ENCODE measurements around the gene TMEM126A. TPM values are rescaled to one million over a fixed set of nuclear protein-coding genes. Genes with fewer than 3 reads are reported as not detected.

TMEM126A gene
- total and polyA plus RNA-seq, 2 of the 13 experiments (the other 11 are each of a cell fraction or from before 2014, with no cell fraction given) = 59.5 to 66.9 TPM

DNA sequence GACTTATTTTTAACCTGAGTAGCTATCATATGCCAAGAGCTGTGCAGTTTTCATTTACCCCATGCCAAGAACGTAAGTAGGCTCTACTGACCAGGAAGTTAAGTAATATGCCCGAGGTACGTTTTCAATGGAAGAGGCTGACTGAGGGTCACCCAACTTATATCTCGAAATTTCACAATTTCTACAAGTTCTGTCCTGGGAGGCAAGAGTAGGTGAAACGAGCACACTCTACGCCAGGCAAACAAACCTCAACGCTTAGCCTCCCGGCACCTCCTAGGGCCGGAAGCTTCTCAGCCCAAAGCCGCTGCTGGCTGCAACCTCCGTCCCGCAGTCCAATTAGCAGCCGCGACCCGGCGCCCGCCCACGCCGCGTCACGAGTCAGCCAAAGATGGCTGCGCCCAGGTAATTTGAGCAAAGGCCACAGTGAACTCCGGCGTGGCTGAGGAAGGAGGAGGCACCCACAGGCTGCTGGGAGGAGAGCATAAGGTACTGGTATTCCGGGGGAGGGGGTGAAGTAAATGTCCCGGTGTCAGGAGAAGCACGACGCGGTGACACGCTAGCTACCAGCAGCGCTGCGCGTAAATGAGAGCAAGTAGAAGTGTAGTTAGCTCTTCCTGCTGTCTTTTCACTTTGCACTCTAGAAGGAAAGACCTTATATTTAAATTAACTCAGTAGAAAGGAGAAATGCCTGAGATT lies at the start of gene TMEM126A (continued):
- TF ChIP-seq, protein P1, sequence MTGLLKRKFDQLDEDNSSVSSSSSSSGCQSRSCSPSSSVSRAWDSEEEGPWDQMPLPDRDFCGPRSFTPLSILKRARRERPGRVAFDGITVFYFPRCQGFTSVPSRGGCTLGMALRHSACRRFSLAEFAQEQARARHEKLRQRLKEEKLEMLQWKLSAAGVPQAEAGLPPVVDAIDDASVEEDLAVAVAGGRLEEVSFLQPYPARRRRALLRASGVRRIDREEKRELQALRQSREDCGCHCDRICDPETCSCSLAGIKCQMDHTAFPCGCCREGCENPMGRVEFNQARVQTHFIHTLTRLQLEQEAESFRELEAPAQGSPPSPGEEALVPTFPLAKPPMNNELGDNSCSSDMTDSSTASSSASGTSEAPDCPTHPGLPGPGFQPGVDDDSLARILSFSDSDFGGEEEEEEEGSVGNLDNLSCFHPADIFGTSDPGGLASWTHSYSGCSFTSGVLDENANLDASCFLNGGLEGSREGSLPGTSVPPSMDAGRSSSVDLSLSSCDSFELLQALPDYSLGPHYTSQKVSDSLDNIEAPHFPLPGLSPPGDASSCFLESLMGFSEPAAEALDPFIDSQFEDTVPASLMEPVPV (CRISPR knock-in tag; IDR thresholded peaks at IDR 0.05) = peak; percentile 67; the same call in 1 of the 2 replicates
- TF ChIP-seq, protein P2, sequence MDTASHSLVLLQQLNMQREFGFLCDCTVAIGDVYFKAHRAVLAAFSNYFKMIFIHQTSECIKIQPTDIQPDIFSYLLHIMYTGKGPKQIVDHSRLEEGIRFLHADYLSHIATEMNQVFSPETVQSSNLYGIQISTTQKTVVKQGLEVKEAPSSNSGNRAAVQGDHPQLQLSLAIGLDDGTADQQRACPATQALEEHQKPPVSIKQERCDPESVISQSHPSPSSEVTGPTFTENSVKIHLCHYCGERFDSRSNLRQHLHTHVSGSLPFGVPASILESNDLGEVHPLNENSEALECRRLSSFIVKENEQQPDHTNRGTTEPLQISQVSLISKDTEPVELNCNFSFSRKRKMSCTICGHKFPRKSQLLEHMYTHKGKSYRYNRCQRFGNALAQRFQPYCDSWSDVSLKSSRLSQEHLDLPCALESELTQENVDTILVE (CRISPR knock-in tag; IDR thresholded peaks at IDR 0.05) = peak; percentile 60; the same call in 1 of the 2 replicates
- TF ChIP-seq SP2 (CRISPR knock-in tag; IDR thresholded peaks at IDR 0.05) = peak; percentile 70
- TF ChIP-seq KAT8 (CRISPR knock-in tag; IDR thresholded peaks at IDR 0.05) = peak; percentile 97
- peak; percentile 9; the same call in 1 of the 2 replicates for TF ChIP-seq ZNF460 (CRISPR knock-in tag; IDR thresholded peaks at IDR 0.05; ENCODE audit: borderline replicate concordance)
- TF ChIP-seq MZF1 (CRISPR knock-in tag; IDR thresholded peaks at IDR 0.05; ENCODE audit: borderline replicate concordance) = no peak
- TF ChIP-seq HHEX (CRISPR knock-in tag; IDR thresholded peaks at IDR 0.05) = no peak
- peak; percentile 95 for TF ChIP-seq HOXA3 (CRISPR knock-in tag; IDR thresholded peaks at IDR 0.05)
- 0 out of 2 replicates have a peak, but pooled peaks have one; percentile 14 for TF ChIP-seq ZNF564 (CRISPR knock-in tag; IDR thresholded peaks at IDR 0.05)
- TF ChIP-seq, protein P3, sequence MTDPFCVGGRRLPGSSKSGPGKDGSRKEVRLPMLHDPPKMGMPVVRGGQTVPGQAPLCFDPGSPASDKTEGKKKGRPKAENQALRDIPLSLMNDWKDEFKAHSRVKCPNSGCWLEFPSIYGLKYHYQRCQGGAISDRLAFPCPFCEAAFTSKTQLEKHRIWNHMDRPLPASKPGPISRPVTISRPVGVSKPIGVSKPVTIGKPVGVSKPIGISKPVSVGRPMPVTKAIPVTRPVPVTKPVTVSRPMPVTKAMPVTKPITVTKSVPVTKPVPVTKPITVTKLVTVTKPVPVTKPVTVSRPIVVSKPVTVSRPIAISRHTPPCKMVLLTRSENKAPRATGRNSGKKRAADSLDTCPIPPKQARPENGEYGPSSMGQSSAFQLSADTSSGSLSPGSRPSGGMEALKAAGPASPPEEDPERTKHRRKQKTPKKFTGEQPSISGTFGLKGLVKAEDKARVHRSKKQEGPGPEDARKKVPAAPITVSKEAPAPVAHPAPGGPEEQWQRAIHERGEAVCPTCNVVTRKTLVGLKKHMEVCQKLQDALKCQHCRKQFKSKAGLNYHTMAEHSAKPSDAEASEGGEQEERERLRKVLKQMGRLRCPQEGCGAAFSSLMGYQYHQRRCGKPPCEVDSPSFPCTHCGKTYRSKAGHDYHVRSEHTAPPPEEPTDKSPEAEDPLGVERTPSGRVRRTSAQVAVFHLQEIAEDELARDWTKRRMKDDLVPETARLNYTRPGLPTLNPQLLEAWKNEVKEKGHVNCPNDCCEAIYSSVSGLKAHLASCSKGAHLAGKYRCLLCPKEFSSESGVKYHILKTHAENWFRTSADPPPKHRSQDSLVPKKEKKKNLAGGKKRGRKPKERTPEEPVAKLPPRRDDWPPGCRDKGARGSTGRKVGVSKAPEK (CRISPR knock-in tag; IDR thresholded peaks at IDR 0.05; ENCODE audit: borderline replicate concordance) = no peak
- no peak; the same call in 1 of the 2 replicates for TF ChIP-seq ZNF136 (CRISPR knock-in tag; IDR thresholded peaks at IDR 0.05; ENCODE audit: low read depth)
- TF ChIP-seq HOXA7 (CRISPR knock-in tag; IDR thresholded peaks at IDR 0.05) = no peak
- TF ChIP-seq, protein P4, sequence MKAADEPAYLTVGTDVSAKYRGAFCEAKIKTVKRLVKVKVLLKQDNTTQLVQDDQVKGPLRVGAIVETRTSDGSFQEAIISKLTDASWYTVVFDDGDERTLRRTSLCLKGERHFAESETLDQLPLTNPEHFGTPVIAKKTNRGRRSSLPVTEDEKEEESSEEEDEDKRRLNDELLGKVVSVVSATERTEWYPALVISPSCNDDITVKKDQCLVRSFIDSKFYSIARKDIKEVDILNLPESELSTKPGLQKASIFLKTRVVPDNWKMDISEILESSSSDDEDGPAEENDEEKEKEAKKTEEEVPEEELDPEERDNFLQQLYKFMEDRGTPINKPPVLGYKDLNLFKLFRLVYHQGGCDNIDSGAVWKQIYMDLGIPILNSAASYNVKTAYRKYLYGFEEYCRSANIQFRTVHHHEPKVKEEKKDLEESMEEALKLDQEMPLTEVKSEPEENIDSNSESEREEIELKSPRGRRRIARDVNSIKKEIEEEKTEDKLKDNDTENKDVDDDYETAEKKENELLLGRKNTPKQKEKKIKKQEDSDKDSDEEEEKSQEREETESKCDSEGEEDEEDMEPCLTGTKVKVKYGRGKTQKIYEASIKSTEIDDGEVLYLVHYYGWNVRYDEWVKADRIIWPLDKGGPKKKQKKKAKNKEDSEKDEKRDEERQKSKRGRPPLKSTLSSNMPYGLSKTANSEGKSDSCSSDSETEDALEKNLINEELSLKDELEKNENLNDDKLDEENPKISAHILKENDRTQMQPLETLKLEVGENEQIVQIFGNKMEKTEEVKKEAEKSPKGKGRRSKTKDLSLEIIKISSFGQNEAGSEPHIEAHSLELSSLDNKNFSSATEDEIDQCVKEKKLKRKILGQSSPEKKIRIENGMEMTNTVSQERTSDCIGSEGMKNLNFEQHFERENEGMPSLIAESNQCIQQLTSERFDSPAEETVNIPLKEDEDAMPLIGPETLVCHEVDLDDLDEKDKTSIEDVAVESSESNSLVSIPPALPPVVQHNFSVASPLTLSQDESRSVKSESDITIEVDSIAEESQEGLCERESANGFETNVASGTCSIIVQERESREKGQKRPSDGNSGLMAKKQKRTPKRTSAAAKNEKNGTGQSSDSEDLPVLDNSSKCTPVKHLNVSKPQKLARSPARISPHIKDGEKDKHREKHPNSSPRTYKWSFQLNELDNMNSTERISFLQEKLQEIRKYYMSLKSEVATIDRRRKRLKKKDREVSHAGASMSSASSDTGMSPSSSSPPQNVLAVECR (CRISPR knock-in tag; IDR thresholded peaks at IDR 0.05; ENCODE audit: borderline replicate concordance) = peak; percentile 85; the same call in 1 of the 2 replicates
- TF ChIP-seq ZNF619 (CRISPR knock-in tag; IDR thresholded peaks at IDR 0.05) = no peak
- peak; percentile 29; the same call in 1 of the 2 replicates for TF ChIP-seq CEBPB (IDR thresholded peaks at IDR 0.05; ENCODE audit: borderline replicate concordance, low read depth, low read length)
- TF ChIP-seq TMF1 (CRISPR knock-in tag; IDR thresholded peaks at IDR 0.05; ENCODE audit: low read depth) = no peak
- TF ChIP-seq KDM5B (CRISPR knock-in tag; IDR thresholded peaks at IDR 0.05; ENCODE audit: borderline replicate concordance) = peak; percentile 67; the same call in 1 of the 2 replicates
- 0 out of 2 replicates have a peak, but pooled peaks have one; percentile 25 for TF ChIP-seq ZNF629 (CRISPR knock-in tag; conservative IDR thresholded peaks at IDR 0.05)
- TF ChIP-seq POLR2G (IDR thresholded peaks at IDR 0.05; ENCODE audit: low read depth, low read length) = peak; percentile 96

Data from HepG2 (cell line).